Measurements from ENCODE around the gene TDRD7. TPM values are rescaled to one million over a fixed set of nuclear protein-coding genes. Genes with fewer than 3 reads are reported as not detected.

TDRD7 gene
- total and polyA plus RNA-seq, 9 of the 15 experiments (the other 6 are each of a cell fraction or from before 2014, with no cell fraction given): 2.2 to 7.7 (median 5.2) TPM

DNA sequence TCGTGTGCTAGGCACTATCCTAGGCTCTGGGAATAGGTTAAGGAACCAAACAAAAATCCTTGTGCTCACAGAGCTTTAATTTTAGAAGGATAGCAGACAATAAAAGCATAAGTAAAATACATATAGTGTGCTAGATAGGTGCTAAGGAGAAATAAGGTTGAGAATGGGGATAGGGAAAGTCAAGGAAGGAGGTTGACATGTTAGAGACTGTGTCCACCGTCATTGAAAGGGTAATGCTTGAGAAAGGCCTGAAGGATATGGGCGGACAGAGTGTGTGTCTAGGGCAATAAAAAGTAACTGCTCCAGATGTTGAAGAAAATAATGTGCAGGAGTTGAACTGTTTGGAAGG is 482 bp upstream of the TDRD7 start (continued):
- no peak for TF ChIP-seq ZNF699 (CRISPR knock-in tag; IDR thresholded peaks at IDR 0.05; ENCODE audit: insufficient replicate concordance)
- TF ChIP-seq PHF8 (IDR thresholded peaks at IDR 0.05; ENCODE audit: borderline replicate concordance, low read length): no peak
- no peak for TF ChIP-seq NCOR1 (IDR thresholded peaks at IDR 0.05)
- TF ChIP-seq MTA3 (IDR thresholded peaks at IDR 0.05; ENCODE audit: borderline replicate concordance): no peak
- no peak for TF ChIP-seq SREBF1 (IDR thresholded peaks at IDR 0.05; ENCODE audit: borderline replicate concordance, low read depth, low read length)
- no peak for TF ChIP-seq ZNF12 (CRISPR knock-in tag; IDR thresholded peaks at IDR 0.05)
- TF ChIP-seq FOXP1 (CRISPR knock-in tag; IDR thresholded peaks at IDR 0.05): no peak
- TF ChIP-seq, protein P1, sequence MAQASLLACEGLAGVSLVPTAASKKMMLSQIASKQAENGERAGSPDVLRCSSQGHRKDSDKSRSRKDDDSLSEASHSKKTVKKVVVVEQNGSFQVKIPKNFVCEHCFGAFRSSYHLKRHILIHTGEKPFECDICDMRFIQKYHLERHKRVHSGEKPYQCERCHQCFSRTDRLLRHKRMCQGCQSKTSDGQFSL (CRISPR knock-in tag; IDR thresholded peaks at IDR 0.05): 0 out of 2 replicates have a peak, but pooled peaks have one; percentile 10
- TF ChIP-seq, protein P1 (tag; IDR thresholded peaks at IDR 0.05): no peak
- 0 out of 2 replicates have a peak, but pooled peaks have one; percentile 15 for TF ChIP-seq HLTF (IDR thresholded peaks at IDR 0.05)
- TF ChIP-seq, protein P2, sequence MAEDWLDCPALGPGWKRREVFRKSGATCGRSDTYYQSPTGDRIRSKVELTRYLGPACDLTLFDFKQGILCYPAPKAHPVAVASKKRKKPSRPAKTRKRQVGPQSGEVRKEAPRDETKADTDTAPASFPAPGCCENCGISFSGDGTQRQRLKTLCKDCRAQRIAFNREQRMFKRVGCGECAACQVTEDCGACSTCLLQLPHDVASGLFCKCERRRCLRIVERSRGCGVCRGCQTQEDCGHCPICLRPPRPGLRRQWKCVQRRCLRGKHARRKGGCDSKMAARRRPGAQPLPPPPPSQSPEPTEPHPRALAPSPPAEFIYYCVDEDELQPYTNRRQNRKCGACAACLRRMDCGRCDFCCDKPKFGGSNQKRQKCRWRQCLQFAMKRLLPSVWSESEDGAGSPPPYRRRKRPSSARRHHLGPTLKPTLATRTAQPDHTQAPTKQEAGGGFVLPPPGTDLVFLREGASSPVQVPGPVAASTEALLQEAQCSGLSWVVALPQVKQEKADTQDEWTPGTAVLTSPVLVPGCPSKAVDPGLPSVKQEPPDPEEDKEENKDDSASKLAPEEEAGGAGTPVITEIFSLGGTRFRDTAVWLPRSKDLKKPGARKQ (CRISPR knock-in tag; IDR thresholded peaks at IDR 0.05): no peak

All from K562 (cell line).